ENCODE data around the gene COL28A1.

- TF ChIP-seq CTCF (IDR thresholded peaks at IDR 0.05; ENCODE audit: low read depth, low read length) (no peak), POLR2A (IDR thresholded peaks at IDR 0.05; ENCODE audit: extremely low read depth, insufficient read length) (no peak), MYC (IDR thresholded peaks at IDR 0.05; ENCODE audit: low read depth, low read length) (peak; percentile 24; the same call in 1 of the 2 replicates)
Measured at GRCh38 chr7:7521259-7521658, 14.4 kb downstream of the COL28A1 start.
